GM23338 (cell line): ENCODE results near the gene RBKS. TPM values are rescaled to one million over a fixed set of nuclear protein-coding genes. Genes with fewer than 3 reads are reported as not detected.

Source experiments
- ATAC-seq: fragments of 200-7000 bp; cut with Tn5 transposase; 3 replicates; pipeline ENCODE4 v1.9.1; 2020
- DNase-seq: peaks from one replicate; pipeline ENCODE4 v3.0.0-alpha.2; 2015; ENCODE audit warnings: low spot score
- H2AFZ ChIP-seq: fragments of 200-600 bp; sonication (generic); 2 replicates; pipeline ENCODE4 v1.8.0; 2016; ENCODE audit warnings: antibody characterized with exemption, mild to moderate bottlenecking, moderate library complexity
- H3F3A ChIP-seq: fragments of 200-600 bp; sonication (generic); replicated peaks from 2 replicates; pipeline ENCODE4 v1.8.0; 2017; ENCODE audit warnings: antibody characterized with exemption, mixed run types, low read depth
- H3K27ac ChIP-seq: fragments of 200-600 bp; sonication (generic); 2 replicates; pipeline ENCODE4 v1.6.1; 2016; ENCODE audit warnings: low read depth
- H3K27me3 ChIP-seq: fragments of 200-600 bp; sonication (generic); 2 replicates; pipeline ENCODE4 v1.8.0; 2016; ENCODE audit warnings: mild to moderate bottlenecking, mixed run types, moderate library complexity; ENCODE audit not compliant: insufficient read depth
- H3K36me3 ChIP-seq: fragments of 200-600 bp; sonication (generic); 2 replicates; pipeline ENCODE4 v1.8.0; 2016; ENCODE audit warnings: mild to moderate bottlenecking; ENCODE audit not compliant: insufficient read depth
- H3K4me1 ChIP-seq: fragments of 200-600 bp; sonication (generic); 2 replicates; pipeline ENCODE4 v1.8.0; 2016; ENCODE audit warnings: mild to moderate bottlenecking, moderate library complexity; ENCODE audit not compliant: insufficient read depth
- H3K4me2 ChIP-seq: fragments of 200-600 bp; sonication (generic); 2 replicates; pipeline ENCODE4 v1.7.1; 2017; ENCODE audit warnings: mixed run types
- H3K4me3 ChIP-seq: fragments of 200-600 bp; sonication (generic); 2 replicates; pipeline ENCODE4 v1.6.1; 2016; ENCODE audit warnings: mixed run types
- H3K79me2 ChIP-seq: fragments of 200-600 bp; sonication (generic); replicated peaks from 2 replicates; pipeline ENCODE4 v1.8.0; 2017; ENCODE audit warnings: mild to moderate bottlenecking; ENCODE audit not compliant: insufficient read depth
- H3K9me2 ChIP-seq: fragments of 200-600 bp; sonication (generic); 2 replicates; pipeline ENCODE4 v1.8.0; 2017; ENCODE audit not compliant: insufficient read depth
- H4K20me1 ChIP-seq: fragments of 200-600 bp; sonication (generic); replicated peaks from 2 replicates; pipeline ENCODE4 v1.8.0; 2017; ENCODE audit warnings: mild to moderate bottlenecking; ENCODE audit not compliant: insufficient read depth
- H3K27ac Mint-ChIP-seq: 2 replicates; pipeline ENCODE4 v1.8.0; 2020; ENCODE audit warnings: inconsistent platforms, mild to moderate bottlenecking, moderate library complexity, mixed read lengths
- H3K27me3 Mint-ChIP-seq: 3 replicates; pipeline ENCODE4 v1.8.0; 2022; ENCODE audit warnings: low read depth, mild to moderate bottlenecking, moderate library complexity, mixed read lengths, inconsistent platforms; ENCODE audit not compliant: insufficient read depth, poor library complexity
- H3K36me3 Mint-ChIP-seq: 3 replicates; pipeline ENCODE4 v1.8.0; 2021; ENCODE audit warnings: low read depth, mild to moderate bottlenecking, inconsistent platforms, moderate library complexity, mixed read lengths
- H3K4me1 Mint-ChIP-seq: 3 replicates; pipeline ENCODE4 v1.8.0; 2020; ENCODE audit warnings: mild to moderate bottlenecking, inconsistent platforms, mixed read lengths
- H3K4me3 Mint-ChIP-seq: 3 replicates; pipeline ENCODE4 v1.8.0; 2021; ENCODE audit warnings: moderate library complexity, mild to moderate bottlenecking, inconsistent platforms, mixed read lengths
- H3K9me3 Mint-ChIP-seq: 3 replicates; pipeline ENCODE4 v1.8.0; 2020; ENCODE audit warnings: moderate library complexity, mild to moderate bottlenecking, inconsistent platforms, mixed read lengths
- CREB1 ChIP-seq: fragments of 250-450 bp; sonication (Bioruptor Pico); IDR thresholded peaks from 2 replicates; pipeline ENCODE4 v1.5.0; 2020; ENCODE audit warnings: low read depth, mild to moderate bottlenecking, moderate library complexity
- EZH2 ChIP-seq: fragments of 200-600 bp; sonication (generic); IDR thresholded peaks from one replicate; pipeline ENCODE4 v1.8.0; 2017; ENCODE audit warnings: antibody characterized with exemption, mild to moderate bottlenecking, low read depth; ENCODE audit not compliant: unreplicated experiment
- EZH2phosphoT487 ChIP-seq: fragments of 200-600 bp; sonication (generic); IDR thresholded peaks from one replicate; pipeline ENCODE4 v1.8.1; 2018; ENCODE audit warnings: antibody characterized with exemption; ENCODE audit not compliant: unreplicated experiment
- JUNB ChIP-seq: IDR thresholded peaks from one replicate; pipeline ENCODE4 v1.6.1; 2016; ENCODE audit warnings: antibody characterized with exemption; ENCODE audit not compliant: unreplicated experiment
- NANOG ChIP-seq: IDR thresholded peaks from 2 replicates; pipeline ENCODE4 v1.6.1; 2016; ENCODE audit warnings: antibody characterized with exemption, borderline replicate concordance
- POLR2AphosphoS5 ChIP-seq: IDR thresholded peaks from 2 replicates; pipeline ENCODE4 v1.6.1; 2016; ENCODE audit warnings: antibody characterized with exemption, low read depth
- STAT1 ChIP-seq: IDR thresholded peaks from one replicate; pipeline ENCODE4 v1.6.1; 2016; ENCODE audit warnings: antibody characterized with exemption; ENCODE audit not compliant: unreplicated experiment
- ZNF114 ChIP-seq: fragments of 250-450 bp; sonication (Bioruptor Pico); IDR thresholded peaks from 2 replicates; pipeline ENCODE4 v1.5.0; 2020; ENCODE audit warnings: mild to moderate bottlenecking, moderate library complexity
- ZNF331 ChIP-seq: fragments of 250-450 bp; sonication (Bioruptor Pico); IDR thresholded peaks from 2 replicates; pipeline ENCODE4 v1.5.0; 2020; ENCODE audit warnings: low read depth, mild to moderate bottlenecking, moderate library complexity
- polyA plus RNA-seq: library from polyadenylated mRNA; unstranded; fragments of >200 nt; fragmentation: Nextera tagmentation; extraction: Ambion mirVana; gene quantifications from 2 replicates; pipeline ENCODE4 v1.2.1, GENCODE V29; 2016
- total RNA-seq: library from RNA; depleted of rRNA; stranded (reverse); fragments of >200 nt; shearing (Covaris generic); gene quantifications from 2 replicates; pipeline ENCODE4 v1.2.3, GENCODE V29; 2014
- TF ChIP-seq, protein P1 (sequence below): fragments of 250-450 bp; sonication (Bioruptor Pico); IDR thresholded peaks from 2 replicates; pipeline ENCODE4 v1.5.0; 2020; ENCODE audit warnings: mild to moderate bottlenecking, moderate library complexity
- TF ChIP-seq, protein P2 (sequence below): IDR thresholded peaks from 2 replicates; pipeline ENCODE4 v1.6.1; 2016; ENCODE audit warnings: antibody characterized with exemption
- TF ChIP-seq, protein P3 (sequence below): IDR thresholded peaks from one replicate; pipeline ENCODE4 v1.6.1; 2018; ENCODE audit warnings: antibody characterized with exemption; ENCODE audit not compliant: unreplicated experiment
- TF ChIP-seq, protein P4 (sequence below), 2 experiments: fragments of 200-600 bp in 1 of 2; sonication (generic) in 1 of 2; conservative IDR thresholded peaks; 2 replicates each; pipeline versions ENCODE4 v1.5.1 to v1.6.1; 2016 to 2017; ENCODE audit warnings: antibody characterized with exemption in 2 of 2, low read depth in 2 of 2, mild to moderate bottlenecking in 2 of 2, moderate library complexity in 1 of 2

Gene RBKS
- total and polyA plus RNA-seq, 2 experiments from 2014 or later: 1.3 to 1.5 TPM

DNA sequence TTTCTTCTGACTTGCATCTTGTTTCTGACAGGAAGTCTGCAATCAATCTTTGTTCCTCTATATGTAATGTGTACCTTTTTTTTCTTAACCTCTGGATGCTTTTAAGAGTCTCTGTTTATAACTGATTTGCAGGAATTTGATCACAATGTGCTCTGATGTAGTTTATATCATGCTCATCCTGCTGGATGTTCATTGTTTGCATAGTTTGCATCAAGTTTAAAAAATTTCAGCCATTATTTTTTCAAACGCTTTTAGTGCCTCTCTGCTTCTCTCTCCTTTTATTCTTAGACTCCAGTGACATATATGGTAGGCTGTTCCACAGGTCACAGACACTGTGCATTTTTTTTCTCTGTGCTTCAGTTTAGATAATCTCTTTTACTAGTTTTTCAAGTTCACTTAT lies 23.9 kb downstream of the RBKS start:
- H3K79me2 ChIP-seq: no peaks in the 10 kb centered on the region
- no peak for DNase-seq
- no peak overlapping the region for H3K27ac ChIP-seq
- H3K4me1 Mint-ChIP-seq: no peaks in the 10 kb centered on the region
- no peaks in the 10 kb centered on the region for H3K36me3 Mint-ChIP-seq
- H3K4me2 ChIP-seq: no peak overlapping the region
- no peak overlapping the region for H3K4me3 Mint-ChIP-seq
- no peak overlapping the region for H3K4me3 ChIP-seq
- TF ChIP-seq EZH2phosphoT487 (no peak), JUNB (no peak), ZNF331 (CRISPR knock-in tag) (no peak), NANOG (no peak), POLR2AphosphoS5 (no peak), STAT1 (no peak), ZNF114 (no peak), CREB1 (CRISPR knock-in tag) (no peak), EZH2 (no peak)
- TF ChIP-seq, protein P1, sequence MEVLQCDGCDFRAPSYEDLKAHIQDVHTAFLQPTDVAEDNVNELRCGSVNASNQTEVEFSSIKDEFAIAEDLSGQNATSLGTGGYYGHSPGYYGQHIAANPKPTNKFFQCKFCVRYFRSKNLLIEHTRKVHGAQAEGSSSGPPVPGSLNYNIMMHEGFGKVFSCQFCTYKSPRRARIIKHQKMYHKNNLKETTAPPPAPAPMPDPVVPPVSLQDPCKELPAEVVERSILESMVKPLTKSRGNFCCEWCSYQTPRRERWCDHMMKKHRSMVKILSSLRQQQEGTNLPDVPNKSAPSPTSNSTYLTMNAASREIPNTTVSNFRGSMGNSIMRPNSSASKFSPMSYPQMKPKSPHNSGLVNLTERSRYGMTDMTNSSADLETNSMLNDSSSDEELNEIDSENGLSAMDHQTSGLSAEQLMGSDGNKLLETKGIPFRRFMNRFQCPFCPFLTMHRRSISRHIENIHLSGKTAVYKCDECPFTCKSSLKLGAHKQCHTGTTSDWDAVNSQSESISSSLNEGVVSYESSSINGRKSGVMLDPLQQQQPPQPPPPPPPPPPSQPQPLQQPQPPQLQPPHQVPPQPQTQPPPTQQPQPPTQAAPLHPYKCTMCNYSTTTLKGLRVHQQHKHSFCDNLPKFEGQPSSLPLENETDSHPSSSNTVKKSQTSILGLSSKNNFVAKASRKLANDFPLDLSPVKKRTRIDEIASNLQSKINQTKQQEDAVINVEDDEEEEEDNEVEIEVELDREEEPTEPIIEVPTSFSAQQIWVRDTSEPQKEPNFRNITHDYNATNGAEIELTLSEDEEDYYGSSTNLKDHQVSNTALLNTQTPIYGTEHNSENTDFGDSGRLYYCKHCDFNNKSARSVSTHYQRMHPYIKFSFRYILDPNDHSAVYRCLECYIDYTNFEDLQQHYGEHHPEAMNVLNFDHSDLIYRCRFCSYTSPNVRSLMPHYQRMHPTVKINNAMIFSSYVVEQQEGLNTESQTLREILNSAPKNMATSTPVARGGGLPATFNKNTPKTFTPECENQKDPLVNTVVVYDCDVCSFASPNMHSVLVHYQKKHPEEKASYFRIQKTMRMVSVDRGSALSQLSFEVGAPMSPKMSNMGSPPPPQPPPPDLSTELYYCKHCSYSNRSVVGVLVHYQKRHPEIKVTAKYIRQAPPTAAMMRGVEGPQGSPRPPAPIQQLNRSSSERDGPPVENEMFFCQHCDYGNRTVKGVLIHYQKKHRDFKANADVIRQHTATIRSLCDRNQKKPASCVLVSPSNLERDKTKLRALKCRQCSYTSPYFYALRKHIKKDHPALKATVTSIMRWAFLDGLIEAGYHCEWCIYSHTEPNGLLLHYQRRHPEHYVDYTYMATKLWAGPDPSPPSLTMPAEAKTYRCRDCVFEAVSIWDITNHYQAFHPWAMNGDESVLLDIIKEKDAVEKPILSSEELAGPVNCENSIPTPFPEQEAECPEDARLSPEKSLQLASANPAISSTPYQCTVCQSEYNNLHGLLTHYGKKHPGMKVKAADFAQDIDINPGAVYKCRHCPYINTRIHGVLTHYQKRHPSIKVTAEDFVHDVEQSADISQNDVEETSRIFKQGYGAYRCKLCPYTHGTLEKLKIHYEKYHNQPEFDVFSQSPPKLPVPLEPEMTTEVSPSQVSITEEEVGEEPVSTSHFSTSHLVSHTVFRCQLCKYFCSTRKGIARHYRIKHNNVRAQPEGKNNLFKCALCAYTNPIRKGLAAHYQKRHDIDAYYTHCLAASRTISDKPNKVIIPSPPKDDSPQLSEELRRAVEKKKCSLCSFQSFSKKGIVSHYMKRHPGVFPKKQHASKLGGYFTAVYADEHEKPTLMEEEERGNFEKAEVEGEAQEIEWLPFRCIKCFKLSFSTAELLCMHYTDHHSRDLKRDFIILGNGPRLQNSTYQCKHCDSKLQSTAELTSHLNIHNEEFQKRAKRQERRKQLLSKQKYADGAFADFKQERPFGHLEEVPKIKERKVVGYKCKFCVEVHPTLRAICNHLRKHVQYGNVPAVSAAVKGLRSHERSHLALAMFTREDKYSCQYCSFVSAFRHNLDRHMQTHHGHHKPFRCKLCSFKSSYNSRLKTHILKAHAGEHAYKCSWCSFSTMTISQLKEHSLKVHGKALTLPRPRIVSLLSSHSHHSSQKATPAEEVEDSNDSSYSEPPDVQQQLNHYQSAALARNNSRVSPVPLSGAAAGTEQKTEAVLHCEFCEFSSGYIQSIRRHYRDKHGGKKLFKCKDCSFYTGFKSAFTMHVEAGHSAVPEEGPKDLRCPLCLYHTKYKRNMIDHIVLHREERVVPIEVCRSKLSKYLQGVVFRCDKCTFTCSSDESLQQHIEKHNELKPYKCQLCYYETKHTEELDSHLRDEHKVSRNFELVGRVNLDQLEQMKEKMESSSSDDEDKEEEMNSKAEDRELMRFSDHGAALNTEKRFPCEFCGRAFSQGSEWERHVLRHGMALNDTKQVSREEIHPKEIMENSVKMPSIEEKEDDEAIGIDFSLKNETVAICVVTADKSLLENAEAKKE (CRISPR knock-in tag): no peak
- TF ChIP-seq, protein P2, sequence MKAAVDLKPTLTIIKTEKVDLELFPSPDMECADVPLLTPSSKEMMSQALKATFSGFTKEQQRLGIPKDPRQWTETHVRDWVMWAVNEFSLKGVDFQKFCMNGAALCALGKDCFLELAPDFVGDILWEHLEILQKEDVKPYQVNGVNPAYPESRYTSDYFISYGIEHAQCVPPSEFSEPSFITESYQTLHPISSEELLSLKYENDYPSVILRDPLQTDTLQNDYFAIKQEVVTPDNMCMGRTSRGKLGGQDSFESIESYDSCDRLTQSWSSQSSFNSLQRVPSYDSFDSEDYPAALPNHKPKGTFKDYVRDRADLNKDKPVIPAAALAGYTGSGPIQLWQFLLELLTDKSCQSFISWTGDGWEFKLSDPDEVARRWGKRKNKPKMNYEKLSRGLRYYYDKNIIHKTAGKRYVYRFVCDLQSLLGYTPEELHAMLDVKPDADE: no peak
- TF ChIP-seq, protein P3, sequence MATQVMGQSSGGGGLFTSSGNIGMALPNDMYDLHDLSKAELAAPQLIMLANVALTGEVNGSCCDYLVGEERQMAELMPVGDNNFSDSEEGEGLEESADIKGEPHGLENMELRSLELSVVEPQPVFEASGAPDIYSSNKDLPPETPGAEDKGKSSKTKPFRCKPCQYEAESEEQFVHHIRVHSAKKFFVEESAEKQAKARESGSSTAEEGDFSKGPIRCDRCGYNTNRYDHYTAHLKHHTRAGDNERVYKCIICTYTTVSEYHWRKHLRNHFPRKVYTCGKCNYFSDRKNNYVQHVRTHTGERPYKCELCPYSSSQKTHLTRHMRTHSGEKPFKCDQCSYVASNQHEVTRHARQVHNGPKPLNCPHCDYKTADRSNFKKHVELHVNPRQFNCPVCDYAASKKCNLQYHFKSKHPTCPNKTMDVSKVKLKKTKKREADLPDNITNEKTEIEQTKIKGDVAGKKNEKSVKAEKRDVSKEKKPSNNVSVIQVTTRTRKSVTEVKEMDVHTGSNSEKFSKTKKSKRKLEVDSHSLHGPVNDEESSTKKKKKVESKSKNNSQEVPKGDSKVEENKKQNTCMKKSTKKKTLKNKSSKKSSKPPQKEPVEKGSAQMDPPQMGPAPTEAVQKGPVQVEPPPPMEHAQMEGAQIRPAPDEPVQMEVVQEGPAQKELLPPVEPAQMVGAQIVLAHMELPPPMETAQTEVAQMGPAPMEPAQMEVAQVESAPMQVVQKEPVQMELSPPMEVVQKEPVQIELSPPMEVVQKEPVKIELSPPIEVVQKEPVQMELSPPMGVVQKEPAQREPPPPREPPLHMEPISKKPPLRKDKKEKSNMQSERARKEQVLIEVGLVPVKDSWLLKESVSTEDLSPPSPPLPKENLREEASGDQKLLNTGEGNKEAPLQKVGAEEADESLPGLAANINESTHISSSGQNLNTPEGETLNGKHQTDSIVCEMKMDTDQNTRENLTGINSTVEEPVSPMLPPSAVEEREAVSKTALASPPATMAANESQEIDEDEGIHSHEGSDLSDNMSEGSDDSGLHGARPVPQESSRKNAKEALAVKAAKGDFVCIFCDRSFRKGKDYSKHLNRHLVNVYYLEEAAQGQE: no peak
- TF ChIP-seq, protein P4, sequence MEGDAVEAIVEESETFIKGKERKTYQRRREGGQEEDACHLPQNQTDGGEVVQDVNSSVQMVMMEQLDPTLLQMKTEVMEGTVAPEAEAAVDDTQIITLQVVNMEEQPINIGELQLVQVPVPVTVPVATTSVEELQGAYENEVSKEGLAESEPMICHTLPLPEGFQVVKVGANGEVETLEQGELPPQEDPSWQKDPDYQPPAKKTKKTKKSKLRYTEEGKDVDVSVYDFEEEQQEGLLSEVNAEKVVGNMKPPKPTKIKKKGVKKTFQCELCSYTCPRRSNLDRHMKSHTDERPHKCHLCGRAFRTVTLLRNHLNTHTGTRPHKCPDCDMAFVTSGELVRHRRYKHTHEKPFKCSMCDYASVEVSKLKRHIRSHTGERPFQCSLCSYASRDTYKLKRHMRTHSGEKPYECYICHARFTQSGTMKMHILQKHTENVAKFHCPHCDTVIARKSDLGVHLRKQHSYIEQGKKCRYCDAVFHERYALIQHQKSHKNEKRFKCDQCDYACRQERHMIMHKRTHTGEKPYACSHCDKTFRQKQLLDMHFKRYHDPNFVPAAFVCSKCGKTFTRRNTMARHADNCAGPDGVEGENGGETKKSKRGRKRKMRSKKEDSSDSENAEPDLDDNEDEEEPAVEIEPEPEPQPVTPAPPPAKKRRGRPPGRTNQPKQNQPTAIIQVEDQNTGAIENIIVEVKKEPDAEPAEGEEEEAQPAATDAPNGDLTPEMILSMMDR (conservative IDR thresholded peaks at IDR 0.05; ENCODE audit: low read depth in 2 of 2): no peak
- no peak overlapping the region for H2AFZ ChIP-seq
- H4K20me1 ChIP-seq: no peaks in the 10 kb centered on the region
- peaks cover 4% of the 10 kb centered on the region; the same call in 1 of the 2 replicates for H3K27me3 ChIP-seq
- no peaks in the 10 kb centered on the region for H3K9me3 Mint-ChIP-seq
- no peak for ATAC-seq
- H3F3A ChIP-seq: no peaks in the 10 kb centered on the region
- no peak overlapping the region for H3K27ac Mint-ChIP-seq
- H3K4me1 ChIP-seq: no peaks in the 10 kb centered on the region
- no peaks in the 10 kb centered on the region for H3K36me3 ChIP-seq
- no peaks in the 10 kb centered on the region for H3K9me2 ChIP-seq
- no peaks in the 10 kb centered on the region for H3K27me3 Mint-ChIP-seq
